ENCODE data around the gene TANC1.

Gene TANC1

DNA sequence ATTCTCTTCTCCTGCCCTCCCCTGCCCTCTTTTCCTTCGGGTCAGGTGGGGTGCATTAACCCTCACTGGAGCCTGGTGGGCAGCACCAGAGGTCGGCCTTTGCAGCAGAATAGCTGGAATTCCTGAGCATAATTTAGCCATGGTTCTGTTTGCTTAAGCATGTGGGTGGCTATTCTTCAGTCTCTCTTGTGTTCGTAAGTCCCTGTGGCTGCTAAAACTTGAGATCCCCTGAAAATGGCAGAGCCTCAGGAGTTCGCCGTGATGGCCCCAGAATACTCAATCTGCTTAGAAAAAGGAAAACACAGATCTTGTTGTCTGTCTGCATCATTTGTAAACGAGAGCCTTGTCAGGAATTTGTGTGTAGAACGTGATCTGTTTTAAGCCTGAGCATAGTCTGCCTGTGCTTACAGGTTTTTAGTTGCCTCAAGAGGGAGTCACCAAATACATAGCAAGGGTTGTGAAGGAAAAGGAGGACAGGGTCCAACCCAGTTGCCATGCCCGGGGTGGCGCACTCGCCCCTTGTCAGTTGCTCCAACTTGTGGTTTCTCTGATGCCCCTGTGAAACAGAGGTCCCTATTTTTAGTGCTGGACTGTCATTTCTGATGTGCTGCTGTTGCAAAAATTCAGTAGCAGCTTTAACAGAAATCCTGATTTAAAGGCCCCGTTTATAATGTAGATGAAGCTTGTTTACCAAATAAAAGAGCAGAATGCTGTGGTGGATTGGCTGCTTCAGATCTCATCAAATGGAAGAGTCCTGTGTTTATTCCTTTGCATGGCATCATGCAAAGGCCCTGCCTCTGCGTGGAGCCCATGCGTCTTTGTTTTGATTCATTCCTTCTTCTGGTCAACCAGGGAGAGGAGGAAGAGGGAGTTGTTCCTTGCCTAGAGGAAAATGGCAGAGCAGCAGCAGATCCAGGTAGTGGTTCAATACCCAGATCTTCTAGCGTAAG is 243.3 kb downstream of the TANC1 start:
- DNase-seq (ENCODE audit: low read depth in 3 of 3, low spot score in 1 of 3) = no peak

- no peak for DNase-seq (ENCODE audit: low read depth in 3 of 3, low spot score in 1 of 3)
Observed at GRCh38 chr2:159213296-159213695, 244.9 kb downstream of the TANC1 start.

DNA sequence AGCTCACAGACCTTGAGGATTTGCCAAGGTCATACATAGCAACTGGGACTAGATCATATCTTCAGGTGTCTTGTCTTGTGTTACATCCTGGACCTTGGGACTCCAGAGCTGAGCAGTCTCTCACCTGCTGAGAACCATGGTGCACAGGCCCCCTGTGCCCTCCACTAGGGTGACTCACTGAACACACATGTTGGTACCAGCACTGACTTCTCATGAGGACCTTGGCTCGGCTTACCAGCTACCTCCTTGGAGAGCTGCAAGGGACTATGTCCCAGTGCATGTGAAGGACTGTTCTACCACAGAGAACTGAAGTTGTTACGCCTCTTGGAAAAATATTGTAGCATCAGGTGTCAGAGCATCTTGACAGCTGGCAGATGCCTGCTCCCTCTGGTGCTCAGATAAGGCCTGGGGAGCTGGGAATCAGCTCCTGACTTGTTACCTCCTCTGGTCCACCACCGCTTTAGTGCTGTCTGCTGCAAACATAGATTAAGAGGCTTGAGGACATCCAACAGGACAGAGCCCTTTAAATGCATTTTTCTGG is 246.0 kb downstream of the TANC1 start:
- no peak for DNase-seq (ENCODE audit: low read depth in 3 of 3, low spot score in 1 of 3)

DNA sequence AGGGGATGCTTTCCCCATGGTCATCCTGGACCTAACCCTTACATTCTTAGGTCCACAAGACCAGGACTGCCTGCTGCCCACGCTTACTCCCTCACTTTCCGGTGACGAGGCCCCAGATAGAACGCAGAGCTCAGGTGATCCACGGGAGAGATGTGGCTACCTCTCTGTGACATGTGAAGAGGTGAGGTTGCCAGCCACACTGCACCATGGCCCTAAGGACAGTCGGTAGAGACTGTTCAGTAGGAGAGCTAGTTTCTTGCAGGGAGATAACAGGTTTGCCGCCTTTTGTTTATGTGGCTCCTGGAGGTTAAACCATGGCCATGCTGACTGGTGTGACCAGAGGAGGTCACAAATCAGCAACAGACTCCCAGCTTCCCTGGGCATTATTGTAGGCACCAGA is 246.7 kb downstream of the TANC1 start:
- no peak for DNase-seq (ENCODE audit: low read depth in 3 of 3, low spot score in 1 of 3)

- DNase-seq (ENCODE audit: low read depth in 3 of 3, low spot score in 1 of 3) = no peak
Observed at GRCh38 chr2:159217676-159218075, 249.2 kb downstream of the TANC1 start.

- no peak for DNase-seq (ENCODE audit: low read depth in 3 of 3, low spot score in 1 of 3)
Observed at GRCh38 chr2:159218389-159218788, 249.9 kb downstream of the TANC1 start.

DNA sequence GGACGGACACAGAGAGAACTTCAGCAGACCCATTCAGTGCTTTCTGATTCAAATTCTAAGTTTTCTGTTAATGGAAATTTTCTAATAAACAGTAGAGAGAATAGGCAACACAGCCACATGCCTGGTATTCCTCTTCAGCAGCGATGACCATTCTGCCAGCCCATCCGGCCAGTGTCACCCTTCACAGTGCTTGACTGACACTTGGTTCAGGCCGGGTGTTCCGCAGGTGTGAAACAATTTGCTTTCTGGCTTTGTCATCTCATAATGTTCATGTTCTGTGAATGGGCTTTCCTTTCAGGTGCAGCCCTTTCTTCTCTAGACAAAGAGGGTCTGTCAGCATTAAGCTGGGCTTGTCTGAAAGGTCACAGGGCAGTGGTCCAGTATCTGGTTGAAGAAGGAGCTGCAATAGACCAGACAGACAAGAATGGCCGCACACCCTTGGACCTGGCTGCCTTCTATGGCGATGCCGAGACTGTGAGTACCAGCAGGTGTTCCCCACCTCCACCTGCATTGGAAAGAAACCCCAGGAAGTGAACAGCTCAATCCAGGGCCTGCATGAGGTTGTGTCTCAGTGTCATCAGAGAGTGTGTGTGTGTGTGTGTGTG is 251.1 kb downstream of the TANC1 start:
- no peak for DNase-seq (ENCODE audit: low read depth in 3 of 3, low spot score in 1 of 3)

DNA sequence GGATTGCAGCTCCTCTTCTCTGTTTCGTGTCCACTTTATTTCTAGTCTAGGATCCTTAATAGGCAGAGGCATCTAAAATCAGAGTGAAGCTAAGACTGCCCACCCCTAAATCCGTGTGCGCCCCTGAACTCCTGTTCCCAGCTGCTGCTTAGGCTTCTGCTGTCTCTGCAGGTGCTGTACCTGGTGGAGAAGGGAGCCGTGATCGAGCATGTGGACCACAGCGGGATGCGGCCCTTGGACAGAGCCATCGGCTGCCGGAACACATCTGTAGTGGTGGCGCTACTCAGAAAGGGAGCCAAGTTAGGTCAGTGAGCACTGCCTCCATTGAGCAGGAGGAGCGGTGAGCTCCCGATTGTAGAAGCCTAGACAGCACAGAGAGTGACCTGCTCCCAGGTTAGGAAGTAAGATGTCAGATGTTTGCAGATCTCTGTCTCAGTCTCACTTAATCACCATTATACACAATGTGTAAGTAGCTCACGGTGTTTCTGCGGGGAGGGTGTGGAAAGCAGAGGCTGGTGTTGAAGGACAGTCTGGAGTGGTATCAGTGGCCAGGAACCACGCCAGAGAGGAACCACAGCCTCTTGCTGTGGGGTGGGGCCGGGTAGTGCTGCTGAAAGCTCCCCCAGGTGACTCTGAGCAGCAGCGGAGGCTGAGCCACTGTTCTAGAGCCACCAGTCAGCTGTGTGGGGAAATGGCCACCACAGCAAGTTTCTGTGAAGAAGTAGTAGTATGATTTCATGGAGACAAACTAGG is 255.8 kb downstream of the TANC1 start:
- no peak for DNase-seq (ENCODE audit: low read depth in 3 of 3, low spot score in 1 of 3)

DNA sequence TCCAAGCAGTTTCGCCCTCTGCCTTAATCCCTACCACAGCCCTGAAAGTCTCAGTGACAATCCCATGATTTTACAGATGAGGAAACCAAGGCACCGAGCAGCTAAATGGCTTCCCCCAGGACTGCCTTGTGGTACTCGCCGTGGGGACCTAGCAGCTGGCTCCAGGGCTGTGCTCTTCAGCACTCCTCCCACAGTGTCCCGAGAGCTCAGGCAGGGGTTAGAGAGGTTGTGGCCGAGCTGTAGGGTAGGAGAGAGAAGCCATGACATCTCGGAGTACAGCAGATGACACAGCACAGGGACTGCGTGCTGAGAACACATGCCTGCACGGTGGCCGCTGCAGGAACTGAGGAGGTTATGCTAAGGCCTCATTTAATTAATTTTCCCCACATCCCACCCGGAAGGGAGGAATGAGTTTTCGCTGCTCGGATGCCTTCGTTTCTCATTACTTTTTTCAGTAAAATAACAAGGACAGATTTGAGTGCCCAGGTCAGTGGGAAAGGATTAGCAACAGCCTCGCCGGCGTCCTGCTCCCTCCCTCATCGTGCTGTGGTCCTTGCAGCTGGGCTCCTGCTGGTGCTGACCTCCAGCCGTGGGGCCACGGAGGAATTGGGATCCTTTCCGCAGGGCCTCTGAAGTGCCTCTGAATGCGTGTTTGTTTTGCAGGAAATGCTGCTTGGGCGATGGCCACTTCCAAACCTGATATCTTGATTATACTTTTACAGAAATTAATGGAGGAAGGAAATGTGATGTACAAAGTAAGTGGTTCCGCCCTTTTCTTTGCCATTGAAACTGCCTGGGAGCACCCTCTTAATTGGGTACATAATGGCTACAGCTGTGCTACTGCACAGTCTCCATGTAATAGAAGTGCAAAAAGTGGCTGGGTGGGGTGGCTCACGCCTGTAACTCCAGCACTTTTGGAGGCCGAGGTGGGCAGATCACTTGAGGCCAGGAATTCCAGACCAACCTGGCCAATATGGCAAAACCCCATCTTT is 256.9 kb downstream of the TANC1 start:
- no peak for DNase-seq (ENCODE audit: low read depth in 3 of 3, low spot score in 1 of 3)

DNA sequence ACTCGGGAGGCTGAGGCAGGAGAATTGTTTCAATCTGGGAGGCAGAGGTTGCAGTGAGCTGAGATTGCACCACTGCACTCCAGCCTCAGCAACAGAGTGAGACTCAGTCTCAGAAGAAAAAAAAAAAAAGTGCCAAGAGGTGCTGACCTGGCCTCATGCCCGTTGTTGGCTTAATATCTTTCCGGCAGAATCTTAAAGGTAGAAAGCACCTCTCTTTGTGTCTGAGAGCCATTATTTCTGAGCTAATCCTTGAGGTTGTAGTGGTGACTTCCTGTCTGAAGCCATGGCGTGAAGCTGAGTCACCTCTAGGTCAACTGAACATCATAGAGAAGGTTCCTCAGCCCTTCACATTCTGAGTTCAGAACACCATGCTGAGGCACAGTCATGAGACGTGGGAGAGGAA is 257.6 kb downstream of the TANC1 start:
- no peak for DNase-seq (ENCODE audit: low read depth in 3 of 3, low spot score in 1 of 3)

DNA sequence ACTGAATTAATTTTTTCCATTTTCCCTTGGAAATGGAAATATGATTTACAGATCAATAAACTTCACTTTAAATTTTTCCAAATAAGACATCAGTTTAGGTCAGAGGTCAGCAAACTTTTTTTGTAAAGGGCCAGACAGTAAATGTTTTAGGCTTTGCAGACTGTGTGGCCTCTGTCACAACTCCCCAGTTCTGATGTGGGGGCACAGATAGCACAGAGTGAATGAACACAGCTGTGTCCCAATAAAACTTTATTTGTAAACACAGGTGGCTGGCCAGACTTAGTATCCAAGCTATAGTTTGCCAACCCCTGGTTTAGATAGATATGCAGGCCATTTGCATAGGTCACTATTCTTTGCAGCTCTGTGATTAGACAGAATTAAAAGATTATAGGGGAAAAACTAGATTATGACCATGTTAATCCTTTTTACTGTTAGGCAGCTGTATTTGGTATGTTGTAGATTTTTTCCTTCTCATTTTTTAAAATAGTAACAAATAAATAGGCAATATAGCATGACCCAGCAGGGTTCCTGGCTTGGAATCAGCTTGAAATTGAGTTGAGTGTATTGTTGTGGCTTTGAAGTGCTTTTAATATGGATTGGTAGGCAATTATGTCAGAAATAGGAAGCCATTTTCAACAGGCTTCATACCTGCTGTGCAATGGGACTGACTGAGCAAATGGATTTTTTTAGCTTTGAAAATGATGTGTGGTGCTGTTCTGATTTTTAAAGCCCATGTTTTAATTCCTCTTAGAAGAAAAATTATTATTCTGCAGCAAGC is 258.4 kb downstream of the TANC1 start:
- no peak for DNase-seq (ENCODE audit: low read depth in 3 of 3, low spot score in 1 of 3)

DNA sequence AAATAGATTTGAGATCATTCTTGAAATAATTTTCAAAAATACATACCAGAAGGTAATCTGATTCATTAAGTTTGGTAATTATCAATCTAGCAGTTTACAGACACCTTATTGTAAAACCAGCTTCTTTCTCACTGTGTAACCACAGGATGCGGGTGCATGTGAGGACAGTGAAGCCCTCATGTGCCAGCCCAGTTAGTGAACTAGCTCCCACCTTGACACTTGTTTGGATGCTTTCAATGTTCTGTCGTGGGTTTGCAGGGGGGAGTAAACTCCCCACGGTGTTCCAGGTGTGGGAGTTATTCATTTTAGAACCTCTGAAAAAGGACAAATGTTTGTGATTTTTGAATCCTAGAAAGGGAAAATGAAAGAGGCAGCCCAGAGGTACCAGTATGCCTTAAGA is 259.0 kb downstream of the TANC1 start:
- DNase-seq (ENCODE audit: low read depth in 3 of 3, low spot score in 1 of 3) = no peak

DNA sequence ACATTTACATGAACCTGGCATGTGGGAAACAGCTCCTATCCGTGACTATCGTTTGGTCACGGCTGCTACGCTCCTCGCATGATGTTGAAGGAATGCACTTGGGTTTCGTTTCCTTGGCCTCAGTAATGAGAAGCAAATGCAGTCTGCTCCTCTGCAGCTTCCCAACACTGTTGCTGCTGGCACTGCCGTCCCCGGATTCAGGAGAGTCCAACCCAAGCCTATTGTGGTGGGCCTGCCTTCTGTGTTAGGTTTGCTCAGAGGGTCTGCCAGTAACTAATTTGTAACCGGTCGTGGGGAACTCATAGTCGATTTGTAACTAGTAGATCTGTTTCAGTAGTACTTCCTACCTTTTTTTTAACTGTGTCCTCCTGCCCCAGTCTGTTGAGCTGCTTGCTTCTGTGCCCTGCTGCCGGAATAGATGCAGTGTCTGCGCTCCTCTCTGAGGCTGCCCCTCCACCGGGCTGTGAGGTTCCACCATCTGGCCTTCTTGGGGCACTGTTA is 259.7 kb downstream of the TANC1 start:
- DNase-seq (ENCODE audit: low read depth in 3 of 3, low spot score in 1 of 3) = no peak

DNA sequence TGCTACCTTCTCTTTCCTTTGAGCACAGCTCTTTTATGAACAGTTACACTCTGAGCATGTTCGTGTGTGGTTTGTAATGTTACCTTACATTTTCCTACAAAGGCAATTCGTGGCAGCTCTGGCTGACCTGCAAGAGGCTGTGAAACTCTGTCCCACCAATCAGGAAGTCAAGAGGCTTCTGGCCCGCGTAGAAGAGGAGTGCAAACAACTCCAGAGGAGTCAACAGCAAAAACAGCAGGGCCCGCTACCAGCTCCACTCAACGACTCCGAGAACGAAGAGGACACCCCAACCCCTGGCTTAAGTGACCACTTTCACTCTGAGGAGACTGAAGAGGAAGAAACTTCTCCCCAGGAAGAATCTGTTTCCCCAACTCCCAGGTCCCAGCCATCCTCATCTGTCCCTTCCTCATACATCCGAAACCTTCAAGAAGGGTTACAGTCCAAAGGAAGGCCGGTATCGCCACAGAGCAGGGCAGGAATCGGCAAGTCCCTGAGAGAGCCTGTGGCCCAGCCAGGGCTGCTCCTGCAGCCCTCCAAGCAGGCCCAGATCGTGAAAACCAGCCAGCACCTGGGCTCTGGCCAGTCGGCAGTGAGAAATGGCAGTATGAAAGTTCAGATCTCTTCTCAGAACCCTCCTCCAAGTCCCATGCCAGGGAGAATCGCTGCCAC is 261.2 kb downstream of the TANC1 start:
- no peak for DNase-seq (ENCODE audit: low read depth in 3 of 3, low spot score in 1 of 3)

DNA sequence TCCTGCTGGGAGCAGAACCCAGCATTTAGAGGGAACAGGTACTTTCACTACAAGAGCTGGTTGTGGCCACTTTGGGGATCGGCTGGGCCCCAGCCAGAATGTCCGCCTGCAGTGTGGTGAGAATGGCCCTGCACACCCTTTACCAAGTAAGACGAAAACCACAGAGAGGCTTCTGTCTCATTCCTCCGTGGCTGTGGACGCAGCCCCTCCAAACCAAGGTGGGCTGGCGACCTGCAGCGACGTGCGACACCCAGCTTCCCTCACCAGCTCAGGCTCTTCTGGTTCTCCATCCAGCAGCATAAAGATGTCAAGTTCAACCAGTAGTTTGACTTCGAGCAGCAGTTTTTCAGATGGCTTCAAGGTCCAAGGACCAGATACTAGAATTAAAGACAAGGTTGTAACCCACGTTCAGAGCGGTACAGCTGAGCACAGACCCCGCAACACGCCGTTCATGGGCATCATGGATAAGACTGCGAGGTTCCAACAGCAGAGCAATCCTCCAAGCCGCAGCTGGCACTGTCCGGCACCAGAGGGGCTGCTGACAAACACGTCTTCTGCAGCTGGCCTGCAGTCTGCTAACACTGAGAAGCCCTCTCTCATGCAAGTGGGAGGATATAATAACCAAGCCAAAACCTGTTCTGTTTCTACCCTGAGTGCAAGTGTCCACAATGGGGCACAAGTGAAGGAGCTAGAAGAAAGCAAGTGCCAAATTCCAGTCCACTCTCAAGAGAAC is 261.9 kb downstream of the TANC1 start:
- DNase-seq (ENCODE audit: low read depth in 3 of 3, low spot score in 1 of 3) = no peak

GRCh38 chr2:159232456-159233170 is 264.2 kb downstream of the TANC1 start:
- DNase-seq (ENCODE audit: low read depth in 3 of 3, low spot score in 1 of 3) = no peak

DNA sequence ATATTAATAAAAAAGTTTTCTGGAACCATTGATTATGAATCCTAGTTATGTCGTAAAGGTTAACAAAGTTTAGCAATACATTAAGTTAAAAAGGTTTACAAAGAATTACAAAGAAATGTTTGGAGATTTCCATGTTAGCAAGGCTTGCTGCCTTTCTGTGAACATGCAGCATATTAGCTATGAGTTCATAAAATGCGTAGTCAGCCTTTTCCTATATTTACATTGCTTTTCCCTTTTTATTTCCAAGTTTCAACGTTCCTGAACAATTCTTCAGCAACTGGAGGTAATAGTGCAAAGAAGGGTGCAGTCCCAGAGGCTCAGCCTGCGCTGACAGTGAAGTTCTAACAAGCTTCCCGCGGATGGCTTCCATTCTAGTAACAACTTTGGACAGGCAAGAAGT is 266.4 kb downstream of the TANC1 start:
- no peak for DNase-seq (ENCODE audit: low read depth in 3 of 3, low spot score in 1 of 3)

DNA sequence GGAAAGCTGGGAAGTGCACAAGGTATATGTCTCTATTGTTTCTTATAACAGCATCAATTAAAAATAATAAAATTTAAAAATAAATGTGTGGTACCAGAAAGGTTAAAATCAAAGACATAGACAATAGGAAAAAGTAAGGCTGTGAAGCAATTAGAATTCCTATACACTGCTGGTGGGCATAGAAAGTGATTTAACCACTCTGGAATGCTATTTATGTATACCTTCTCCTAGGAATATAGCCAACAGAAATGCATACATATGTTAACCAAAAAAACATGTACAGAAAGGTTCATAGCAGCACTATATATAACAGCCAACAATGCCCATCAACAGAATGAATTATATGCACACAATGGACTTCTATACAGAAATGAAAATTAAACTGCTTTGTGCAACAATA is 275.1 kb downstream of the TANC1 start:
- no peak for DNase-seq (ENCODE audit: low read depth in 3 of 3, low spot score in 1 of 3)
